HUES64 (cell line): Measurements from ENCODE around the gene PPP3R1.

Experiments
- H3K27ac ChIP-seq: 2 replicates; pipeline ENCODE4 v1.7.0; 2013; ENCODE audit warnings: low read depth, low read length, inconsistent platforms
- H3K27me3 ChIP-seq: 2 replicates; pipeline ENCODE4 v1.6.1; 2013; ENCODE audit warnings: mild to moderate bottlenecking, low read length; ENCODE audit not compliant: insufficient read depth
- H3K36me3 ChIP-seq: 2 replicates; pipeline ENCODE4 v1.6.1; 2013; ENCODE audit warnings: mild to moderate bottlenecking, low read length; ENCODE audit not compliant: insufficient read depth
- H3K4me1 ChIP-seq: 2 replicates; pipeline ENCODE4 v1.6.1; 2013; ENCODE audit warnings: mild to moderate bottlenecking, low read length, moderate library complexity; ENCODE audit not compliant: insufficient read depth
- H3K4me3 ChIP-seq: 2 replicates; pipeline ENCODE4 v1.5.1; 2013; ENCODE audit warnings: mild to moderate bottlenecking, low read length, moderate library complexity
- H3K9ac ChIP-seq: 2 replicates; pipeline ENCODE4 v1.6.1; 2013; ENCODE audit warnings: mild to moderate bottlenecking, low read depth, low read length
- H3K9me3 ChIP-seq: 2 replicates; pipeline ENCODE4 v1.6.1; 2013; ENCODE audit warnings: low read depth, low read length; ENCODE audit not compliant: insufficient read depth
- WGBS: fragments of 150-250, 120-280 bp; methylation state at CpG from one replicate; pipeline ENCODE4 v1.1.7; 2013; ENCODE audit warnings: missing lambda C conversion rate; 5-methylcytosine and 5-hydroxymethylcytosine counted together

PPP3R1 gene

GRCh38 chr2:68283419-68283812 is 31.1 kb upstream of the PPP3R1 start:
- Histone ChIP-seq H3K9me3 (no peaks in the 10 kb centered on the region), H3K4me3 (no peak overlapping the region), H3K9ac (no peak overlapping the region), H3K27me3 (no peaks in the 10 kb centered on the region), H3K4me1 (no peaks in the 10 kb centered on the region), H3K27ac (no peak overlapping the region), H3K36me3 (no peaks in the 10 kb centered on the region)
- 94% methylated on average over 1 of the region's 1 CpG for WGBS

DNA sequence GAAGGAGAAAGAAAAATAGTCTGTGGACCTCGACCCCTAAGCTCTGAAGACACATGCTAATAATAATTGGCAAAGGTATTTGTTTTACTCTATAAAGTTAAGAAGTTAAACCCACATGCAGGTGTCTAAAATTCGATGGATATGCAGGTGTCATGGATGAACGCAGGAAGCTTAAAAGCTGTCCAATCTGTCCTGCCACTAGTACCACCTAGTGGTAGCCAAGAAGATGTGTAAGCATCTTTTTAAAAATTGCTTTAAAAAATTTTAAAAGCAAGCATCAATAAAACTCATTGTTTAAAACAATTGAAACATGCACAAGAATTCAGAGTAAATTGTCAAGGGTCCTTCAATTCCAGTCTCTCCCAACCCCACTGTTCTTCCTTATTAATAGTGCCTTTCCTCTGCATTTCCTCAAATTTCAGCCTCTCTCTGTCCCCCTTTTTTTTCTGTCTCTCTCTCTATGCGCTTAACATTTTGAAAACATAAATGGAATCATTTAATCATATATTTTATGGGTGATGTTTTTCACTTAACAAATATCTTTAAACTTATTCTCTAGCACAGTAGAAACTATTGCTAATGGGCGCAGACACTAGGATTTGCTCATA is 30.6 kb upstream of the PPP3R1 start:
- H3K36me3 ChIP-seq: no peaks in the 10 kb centered on the region
- H3K4me1 ChIP-seq: no peaks in the 10 kb centered on the region
- H3K9me3 ChIP-seq: no peaks in the 10 kb centered on the region
- WGBS: 35% methylated on average over 4 of the region's 5 CpGs
- no peak overlapping the region for H3K9ac ChIP-seq
- H3K27ac ChIP-seq: no peak overlapping the region
- H3K4me3 ChIP-seq: no peak overlapping the region
- no peaks in the 10 kb centered on the region for H3K27me3 ChIP-seq

DNA sequence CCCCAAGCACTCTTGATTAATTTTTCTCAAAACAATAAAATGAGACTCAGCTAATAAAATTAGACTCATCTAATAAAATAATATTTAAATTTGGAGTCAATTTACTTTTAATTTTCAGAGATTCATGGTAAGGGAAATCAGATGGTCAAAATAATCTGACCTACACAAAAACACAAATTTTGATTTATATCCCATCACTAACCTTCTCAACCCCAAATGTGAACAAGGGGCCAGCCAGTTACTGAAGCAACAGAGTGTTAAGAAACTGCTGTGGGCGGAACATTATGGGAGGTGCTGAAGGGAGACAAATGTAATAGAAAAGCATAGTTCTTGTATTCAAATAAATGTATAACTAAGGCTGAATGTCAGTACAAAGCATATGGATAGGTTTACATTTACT is 28.5 kb upstream of the PPP3R1 start:
- Histone ChIP-seq H3K36me3 (no peaks in the 10 kb centered on the region), H3K9ac (no peak overlapping the region), H3K27ac (no peak overlapping the region), H3K4me1 (no peaks in the 10 kb centered on the region), H3K4me3 (no peak overlapping the region), H3K9me3 (no peaks in the 10 kb centered on the region), H3K27me3 (no peaks in the 10 kb centered on the region)
- WGBS: 89% methylated on average over 1 of the region's 1 CpG

GRCh38 chr2:68280348-68280747 is 28.0 kb upstream of the PPP3R1 start:
- no peaks in the 10 kb centered on the region for H3K4me1 ChIP-seq
- H3K9ac ChIP-seq: no peak overlapping the region
- H3K27ac ChIP-seq: no peak overlapping the region
- H3K36me3 ChIP-seq: no peaks in the 10 kb centered on the region
- 86% methylated on average over 1 of the region's 1 CpG for WGBS
- no peaks in the 10 kb centered on the region for H3K27me3 ChIP-seq
- no peak overlapping the region for H3K4me3 ChIP-seq
- no peaks in the 10 kb centered on the region for H3K9me3 ChIP-seq

DNA sequence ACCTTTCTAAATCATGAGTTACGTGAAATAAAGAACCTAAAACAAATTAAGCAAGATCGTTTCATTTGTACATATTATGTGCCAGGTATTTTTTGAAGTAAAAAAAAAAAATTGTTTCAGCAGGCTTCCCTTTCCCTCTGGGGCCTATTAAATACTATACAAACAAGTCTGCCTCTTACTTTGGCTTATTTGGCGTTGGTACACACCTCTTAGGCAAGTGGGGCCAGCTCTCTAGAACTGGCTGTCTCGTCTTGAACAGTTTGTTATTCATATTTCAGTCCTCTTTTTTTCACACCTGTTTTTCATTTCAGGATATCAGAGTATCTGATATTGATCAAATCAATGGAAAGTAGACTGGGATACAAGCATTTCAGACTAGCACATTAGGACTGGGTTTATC is 27.4 kb upstream of the PPP3R1 start:
- Histone ChIP-seq H3K27ac (no peak overlapping the region), H3K4me1 (no peaks in the 10 kb centered on the region), H3K36me3 (no peaks in the 10 kb centered on the region), H3K27me3 (no peaks in the 10 kb centered on the region), H3K9me3 (no peaks in the 10 kb centered on the region), H3K9ac (no peak overlapping the region), H3K4me3 (no peak overlapping the region)
- WGBS: 86% methylated on average over 2 of the region's 4 CpGs

GRCh38 chr2:68278169-68278568 is 25.8 kb upstream of the PPP3R1 start:
- Histone ChIP-seq H3K9ac (no peak overlapping the region), H3K4me3 (no peak overlapping the region), H3K27me3 (no peaks in the 10 kb centered on the region), H3K9me3 (no peaks in the 10 kb centered on the region), H3K36me3 (no peaks in the 10 kb centered on the region), H3K27ac (no peak overlapping the region), H3K4me1 (0 out of 2 replicates have a peak, but pooled peaks cover 4% of the 10 kb centered on the region)
- WGBS: 100% methylated on average over 1 of the region's 1 CpG

DNA sequence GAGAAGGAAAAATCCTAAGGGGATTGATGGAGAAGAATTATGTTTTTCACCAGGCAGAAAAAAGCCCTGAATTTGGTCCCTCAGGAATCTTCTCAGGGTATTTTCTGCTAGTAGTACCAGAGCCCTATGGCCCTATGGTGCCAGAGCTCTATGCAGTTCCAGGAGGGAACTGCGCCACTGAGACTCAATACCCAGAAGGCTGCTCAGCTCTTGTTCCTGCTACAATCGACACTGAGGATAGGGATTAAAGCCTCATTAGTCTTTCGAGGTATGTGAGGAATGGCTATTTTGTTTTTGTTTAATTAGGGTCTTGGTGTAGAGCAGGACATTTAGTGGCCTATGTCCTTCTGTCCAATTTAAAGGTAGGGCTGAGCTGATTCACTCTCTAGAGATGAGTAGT is 21.7 kb upstream of the PPP3R1 start:
- Histone ChIP-seq H3K9ac (no peak overlapping the region), H3K36me3 (no peaks in the 10 kb centered on the region), H3K27ac (no peak overlapping the region), H3K4me1 (0 out of 2 replicates have a peak, but pooled peaks cover 10% of the 10 kb centered on the region), H3K27me3 (peaks cover 2% of the 10 kb centered on the region; the same call in 1 of the 2 replicates), H3K9me3 (no peaks in the 10 kb centered on the region), H3K4me3 (no peak overlapping the region)
- WGBS: 76% methylated on average over 3 of the region's 3 CpGs

- Histone ChIP-seq H3K36me3 (no peaks in the 10 kb centered on the region), H3K4me3 (no peak overlapping the region), H3K9me3 (no peaks in the 10 kb centered on the region), H3K27me3 (peaks cover 2% of the 10 kb centered on the region; the same call in 1 of the 2 replicates), H3K4me1 (0 out of 2 replicates have a peak, but pooled peaks cover 10% of the 10 kb centered on the region), H3K27ac (no peak overlapping the region), H3K9ac (no peak overlapping the region)
- WGBS: 67% methylated on average over 2 of the region's 2 CpGs
Observed at GRCh38 chr2:68272246-68272994, 20.1 kb upstream of the PPP3R1 start.

DNA sequence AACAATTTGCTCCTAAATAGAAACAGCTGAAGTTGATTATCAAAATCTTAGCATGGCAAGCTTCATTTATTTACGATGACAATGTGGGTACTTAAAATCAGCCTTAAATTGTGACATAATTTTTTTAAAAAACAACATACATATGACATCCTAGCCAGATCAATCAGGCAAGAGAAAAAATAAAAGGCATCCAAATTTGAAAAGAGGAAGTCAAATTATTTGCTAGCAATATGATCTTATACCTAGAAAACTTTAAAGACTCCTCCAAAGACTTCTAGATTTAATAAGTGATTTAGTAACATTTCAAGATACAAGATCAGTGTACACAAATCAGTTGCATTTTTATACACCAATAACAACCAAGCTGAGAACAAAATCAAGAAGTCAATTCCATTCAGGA is 14.3 kb upstream of the PPP3R1 start:
- WGBS: 86% methylated on average over 1 of the region's 1 CpG
- Histone ChIP-seq H3K4me1 (no peaks in the 10 kb centered on the region), H3K9ac (no peak overlapping the region)

DNA sequence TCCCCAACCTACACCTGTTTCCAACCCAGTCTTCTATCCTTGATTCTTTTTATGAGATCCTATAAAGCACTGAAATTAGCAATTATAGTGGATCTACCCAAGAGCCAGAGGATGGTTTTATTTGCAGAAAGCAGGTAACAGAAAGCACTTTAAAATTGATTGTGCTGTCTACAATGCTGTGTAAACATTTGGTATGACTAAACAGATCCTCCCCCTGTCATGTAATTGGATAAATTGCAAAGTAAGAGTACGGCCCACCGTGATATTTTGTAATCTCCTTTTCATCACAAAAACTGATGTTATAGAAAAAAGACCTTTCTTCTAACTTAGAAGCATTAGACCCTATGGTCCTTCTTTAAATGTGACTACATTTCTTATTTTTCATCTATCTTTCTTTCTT is 11.3 kb upstream of the PPP3R1 start:
- no peaks in the 10 kb centered on the region for H3K9me3 ChIP-seq
- no peaks in the 10 kb centered on the region for H3K36me3 ChIP-seq
- no peak overlapping the region for H3K9ac ChIP-seq
- H3K4me3 ChIP-seq: no peak overlapping the region
- H3K4me1 ChIP-seq: no peaks in the 10 kb centered on the region
- no peak overlapping the region for H3K27ac ChIP-seq
- WGBS: 100% methylated on average over 2 of the region's 2 CpGs
- no peaks in the 10 kb centered on the region for H3K27me3 ChIP-seq

More for the DNA sequence above, 14.3 kb upstream of the PPP3R1 start:
- Histone ChIP-seq H3K36me3 (no peaks in the 10 kb centered on the region), H3K9me3 (no peaks in the 10 kb centered on the region), H3K27me3 (no peaks in the 10 kb centered on the region; the same call in 1 of the 2 replicates), H3K27ac (no peak overlapping the region), H3K4me3 (no peak overlapping the region)

- H3K4me1 ChIP-seq: peaks cover 16% of the 10 kb centered on the region
- no peak overlapping the region for H3K9ac ChIP-seq
Observed at GRCh38 chr2:68258851-68259250, 6.5 kb upstream of the PPP3R1 start.

More at GRCh38 chr2:68258851-68259250, 6.5 kb upstream of the PPP3R1 start:
- Histone ChIP-seq H3K4me3 (no peak overlapping the region), H3K27ac (no peak overlapping the region), H3K9me3 (no peaks in the 10 kb centered on the region), H3K36me3 (no peaks in the 10 kb centered on the region), H3K27me3 (no peaks in the 10 kb centered on the region)
- WGBS: 82% methylated on average over 2 of the region's 2 CpGs
